GM18511 (cell line): ENCODE measurements around the gene ADGRG7.

Source experiments
- ATAC-seq: cut with Tn5 transposase; IDR thresholded peaks from one replicate; pipeline ENCODE4 v1.9.1; 2021; ENCODE audit warnings: mild to moderate bottlenecking, moderate library complexity; ENCODE audit not compliant: unreplicated experiment

The ADGRG7 gene

DNA sequence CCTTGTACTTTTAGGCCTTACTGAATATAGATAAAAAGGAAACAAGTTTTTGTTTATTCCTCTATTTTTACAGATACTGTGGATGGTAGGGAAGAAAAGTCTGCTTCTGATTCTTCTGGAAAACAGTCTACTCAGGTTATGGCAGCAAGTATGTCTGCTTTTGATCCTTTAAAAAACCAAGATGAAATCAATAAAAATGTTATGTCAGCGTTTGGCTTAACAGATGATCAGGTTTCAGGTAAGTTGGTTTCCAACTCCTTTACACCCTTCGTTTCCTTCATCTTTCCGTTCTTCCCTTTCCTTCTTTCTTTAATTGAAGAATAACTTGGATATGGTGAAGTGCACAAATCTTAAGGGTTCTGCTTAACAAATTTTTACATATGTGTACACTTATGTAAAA lies 123.0 kb downstream of the ADGRG7 start:
- ATAC-seq, result no peak

DNA sequence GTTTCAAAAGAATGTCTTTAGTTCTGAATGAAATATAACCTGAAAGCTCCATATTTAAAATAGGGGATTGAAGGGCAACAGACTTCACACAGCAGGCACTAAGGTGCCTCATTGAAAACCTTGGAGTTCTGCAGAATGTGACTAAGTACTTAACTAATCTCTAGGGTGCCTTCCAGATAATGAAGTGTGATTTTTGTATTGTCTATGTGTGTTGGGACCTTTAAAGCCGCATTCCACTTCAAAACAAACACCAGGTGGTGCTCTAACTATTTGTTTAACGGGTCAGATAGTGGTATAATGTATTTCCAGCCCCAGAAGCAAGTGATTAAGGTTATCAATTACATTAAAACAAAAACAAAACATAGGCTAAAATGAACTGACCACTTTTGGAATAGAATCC lies 127.9 kb downstream of the ADGRG7 start:
- ATAC-seq, result no peak

DNA sequence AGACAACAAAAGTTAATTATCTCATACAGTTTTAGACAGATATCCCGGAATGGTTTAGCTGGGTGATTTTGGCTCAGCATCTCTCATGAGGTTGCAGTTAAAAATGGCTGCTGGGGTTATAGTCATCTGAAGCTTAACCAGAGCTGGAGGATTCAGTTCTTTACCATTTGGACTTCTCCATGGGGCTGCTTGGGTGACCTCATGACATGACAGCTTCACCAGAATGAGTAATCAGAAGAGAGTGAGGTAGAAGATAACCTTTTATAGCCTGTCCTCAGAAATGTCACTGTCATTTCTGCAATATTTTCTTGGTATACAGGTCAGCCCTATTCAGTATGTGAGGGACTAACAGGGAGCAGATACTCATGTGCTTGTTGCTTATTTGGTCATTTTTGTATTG lies 130.8 kb downstream of the ADGRG7 start:
- no peak for ATAC-seq

DNA sequence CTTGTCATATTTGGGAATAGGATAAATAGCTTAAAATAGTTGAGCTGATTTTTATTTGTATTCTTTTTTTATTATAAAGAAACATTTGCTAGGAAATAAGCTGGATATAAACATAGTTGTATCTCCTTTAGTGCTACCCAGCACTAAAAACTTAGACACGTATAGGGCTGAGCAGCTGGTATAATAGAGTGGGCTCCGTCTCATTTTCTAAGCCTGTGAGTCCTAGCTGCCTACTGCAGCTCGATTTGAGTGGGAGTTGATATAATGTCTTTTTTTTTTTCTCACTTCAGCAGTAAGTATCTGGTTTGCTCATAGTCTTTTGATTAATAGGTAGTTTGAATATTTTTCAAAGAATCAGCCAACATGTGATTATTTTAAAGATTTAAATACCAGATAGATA lies 134.1 kb downstream of the ADGRG7 start:
- ATAC-seq, result no peak

DNA sequence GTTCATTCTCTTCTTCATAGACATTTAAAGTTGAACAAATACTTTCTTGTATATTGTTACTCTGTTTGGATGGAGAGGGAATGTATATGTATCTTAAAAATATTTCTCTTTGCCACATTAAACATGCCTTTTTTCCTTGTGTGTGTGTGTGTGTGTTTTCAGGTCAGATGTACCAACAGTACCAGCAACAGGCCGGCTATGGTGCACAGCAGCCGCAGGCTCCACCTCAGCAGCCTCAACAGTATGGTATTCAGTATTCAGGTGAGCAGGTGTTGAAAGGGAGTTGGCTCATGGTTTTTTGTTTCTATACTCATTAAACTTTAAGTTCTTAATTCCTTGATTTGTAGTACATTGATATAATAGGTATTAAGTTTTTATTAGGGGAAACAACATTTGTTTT lies 135.3 kb downstream of the ADGRG7 start:
- ATAC-seq, result no peak
